HUDEP-2 (cell line): Measurements from ENCODE around the gene GLCE.
"Not testable (repeated sequence)": the region's sequence is repeated elsewhere in the genome, so short reads cannot be mapped to it uniquely, and the experiment has no call there.

Source experiments
- DNase-seq, 76 experiments: peaks; one replicate each; lab custom pipeline; 2025; ENCODE audit not compliant: unreplicated experiment in 76 of 76; lab: John Stamatoyannopoulos, UW

The GLCE gene

GRCh38 chr15:69244798-69245197 lies 84.4 kb downstream of the GLCE start:
- no peak for DNase-seq

- DNase-seq, result peak in 3 of 76 experiments; percentile 3 to 12 (median 5)
These were observed 92.7 kb downstream of the GLCE start for GRCh38 chr15:69253156-69253555.

GRCh38 chr15:69265347-69265955 lies 105.0 kb downstream of the GLCE start:
- peak in 25 of 76 experiments; percentile 5 to 48 (median 17) for DNase-seq

GRCh38 chr15:69271217-69271616 lies 110.8 kb downstream of the GLCE start:
- no peak for DNase-seq

GRCh38 chr15:69272139-69272538 lies 111.7 kb downstream of the GLCE start:
- no peak for DNase-seq

- no peak for DNase-seq
These were observed 112.5 kb downstream of the GLCE start for GRCh38 chr15:69272891-69273290.

- no peak for DNase-seq
These were observed 114.7 kb downstream of the GLCE start for GRCh38 chr15:69275074-69275670.

- no peak for DNase-seq
These were observed 115.6 kb downstream of the GLCE start for GRCh38 chr15:69275933-69276560.

GRCh38 chr15:69277316-69277715 lies 116.9 kb downstream of the GLCE start:
- DNase-seq, result no peak

GRCh38 chr15:69279636-69280035 lies 119.2 kb downstream of the GLCE start:
- DNase-seq, result no peak

GRCh38 chr15:69280783-69281182 lies 120.3 kb downstream of the GLCE start:
- no peak for DNase-seq

- no peak for DNase-seq
These were observed 121.8 kb downstream of the GLCE start for GRCh38 chr15:69282104-69282743.

- no peak for DNase-seq
These were observed 125.4 kb downstream of the GLCE start for GRCh38 chr15:69285834-69286233.

GRCh38 chr15:69288011-69288410 lies 127.6 kb downstream of the GLCE start:
- DNase-seq, result no peak

- DNase-seq, result no peak
These were observed 128.3 kb downstream of the GLCE start for GRCh38 chr15:69288531-69289341.

- no peak for DNase-seq
These were observed 129.1 kb downstream of the GLCE start for GRCh38 chr15:69289342-69290146.

- no peak for DNase-seq
These were observed 130.1 kb downstream of the GLCE start for GRCh38 chr15:69290346-69291164.

GRCh38 chr15:69291651-69292050 lies 131.2 kb downstream of the GLCE start:
- DNase-seq, result not testable (repeated sequence)

- no peak for DNase-seq
These were observed 132.5 kb downstream of the GLCE start for GRCh38 chr15:69292826-69293420.
